ENCODE measurements around the gene APPL2. TPM values are rescaled to one million over a fixed set of nuclear protein-coding genes. Genes with fewer than 3 reads are reported as not detected.
A peak's percentile ranks its signal among the peaks of the same experiment; 100 is the strongest.

The APPL2 gene
- polyA plus RNA-seq, 2 of the 4 experiments (the other 2 are of a cell fraction): 24.1 to 62.6 TPM

GRCh38 chr12:105220929-105221290 is 15.1 kb downstream of the APPL2 start (continued):
- TF ChIP-seq RNF2 (IDR thresholded peaks at IDR 0.05; ENCODE audit: borderline replicate concordance, low read depth) (no peak), CHD4 (IDR thresholded peaks at IDR 0.05; ENCODE audit: borderline replicate concordance) (no peak), NR3C1 (IDR thresholded peaks at IDR 0.05) (no peak)

DNA sequence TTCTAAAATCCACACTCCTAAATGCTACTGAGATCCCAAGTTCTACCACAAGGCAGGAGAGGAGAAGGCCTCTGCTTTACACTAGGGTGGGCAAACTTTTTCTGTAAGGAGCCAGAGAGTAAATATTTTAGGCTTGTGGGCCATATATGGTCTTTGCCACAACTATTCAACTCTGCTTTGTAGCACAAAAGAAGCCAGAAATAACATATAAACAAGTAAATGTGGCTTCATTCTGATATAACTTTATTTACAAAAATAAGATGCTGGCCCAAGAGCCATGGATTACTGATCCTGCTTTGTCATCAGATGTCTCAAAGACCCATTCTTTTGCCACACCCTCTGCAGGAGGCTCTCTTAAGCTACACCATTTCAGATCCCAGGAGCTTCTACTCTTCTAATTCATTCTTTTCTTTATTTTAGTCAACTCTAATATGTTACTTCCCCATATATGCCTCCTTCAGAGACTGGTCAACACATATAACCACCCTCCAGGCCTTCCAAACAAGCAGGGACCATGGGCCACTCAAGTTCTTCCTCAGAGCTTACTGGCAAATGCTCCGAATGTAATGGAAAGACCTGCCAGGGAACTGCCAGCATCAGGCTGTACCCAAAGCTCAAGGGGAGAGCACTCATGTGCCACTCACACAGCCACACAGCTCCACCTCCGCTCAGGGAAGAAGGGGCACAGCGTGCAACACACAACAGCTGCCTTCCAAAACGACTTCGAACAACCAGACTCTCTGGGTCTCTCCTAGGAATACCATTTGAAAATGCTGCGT is 15.6 kb downstream of the APPL2 start:
- ChIA-PET CTCF (interaction anchor here (0.6 to 9.6 kb wide), 5 partner anchors 9 to 930 kb away, joined by 3 to 44 read pairs (median 3); partner anchors contain the start of gene APPL2), POLR2A (interaction anchor here (1.2 kb wide), 1 partner anchor 16 kb away, joined by 5 read pairs; the partner anchor contains the start of gene APPL2)
- ATAC-seq: no peak
- 95% methylated on average over 6 of the region's 6 CpGs for WGBS (ENCODE audit: missing lambda C conversion rate)
- no peak for FAIRE-seq
- no peak overlapping the region for H3K4me3 ChIP-seq
- DNase-seq (ENCODE audit: low read depth in 1 of 2, low spot score in 1 of 2): no peak
- no peaks in the 10 kb centered on the region for H3K9me3 ChIP-seq
- no peaks in the 10 kb centered on the region for H3K4me1 ChIP-seq
- H3K27ac ChIP-seq: no peak overlapping the region
- TF ChIP-seq TP53 (CRISPR knock-in tag; IDR thresholded peaks at IDR 0.05) (no peak), HEYL (CRISPR knock-in tag; IDR thresholded peaks at IDR 0.05) (no peak), BCL3 (IDR thresholded peaks at IDR 0.05) (no peak)
- H3K4me2 ChIP-seq: no peak overlapping the region

- ATAC-seq (no peak), FAIRE-seq (no peak), DNase-seq (ENCODE audit: low read depth in 1 of 2, low spot score in 1 of 2) (no peak)
- ChIA-PET CTCF (interaction anchor here (9.6 kb wide), 1 partner anchor 15 kb away, joined by 44 read pairs; the partner anchor contains the start of gene APPL2), POLR2A (no interaction called here)
- no peak overlapping the region for H3K27ac ChIP-seq
- peaks cover 6% of the 10 kb centered on the region; the same call in 1 of the 3 replicates for H3K4me1 ChIP-seq
- TF ChIP-seq ATOH8 (CRISPR knock-in tag; IDR thresholded peaks at IDR 0.05; ENCODE audit: low read depth) (no peak), HOXB13 (CRISPR knock-in tag; IDR thresholded peaks at IDR 0.05; ENCODE audit: low read depth) (no peak), EP300 (IDR thresholded peaks at IDR 0.05) (no peak), CHD2 (IDR thresholded peaks at IDR 0.05; ENCODE audit: low read length, partially characterized antibody) (no peak), PBX3 (IDR thresholded peaks at IDR 0.05) (no peak), PHF8 (IDR thresholded peaks at IDR 0.05; ENCODE audit: borderline replicate concordance, low read depth) (no peak)
- no peak overlapping the region for H3K4me2 ChIP-seq
- no peak overlapping the region for H3K4me3 ChIP-seq
- no peaks in the 10 kb centered on the region for H3K9me3 ChIP-seq
- 77% methylated on average over 4 of the region's 4 CpGs for WGBS (ENCODE audit: missing lambda C conversion rate)
Measured at GRCh38 chr12:105219261-105220028, 16.5 kb downstream of the APPL2 start.

- ATAC-seq (0 out of 6 replicates have a peak, but pooled peaks of 1 of the 2 experiments have one; percentile 8), FAIRE-seq (no peak), DNase-seq (ENCODE audit: low read depth in 1 of 2, low spot score in 1 of 2) (no peak)
- POLR2A ChIA-PET: no interaction called here
- H3K4me1 ChIP-seq: peaks cover 6% of the 10 kb centered on the region; the same call in 1 of the 3 replicates
- H3K4me3 ChIP-seq: no peak overlapping the region
- CTCF ChIA-PET: interaction anchor here (1.1 to 9.6 kb wide), 2 partner anchors 16 to 153 kb away, joined by 3 to 44 read pairs; partner anchors contain the start of gene APPL2
- H3K27ac ChIP-seq: no peak overlapping the region
- 79% methylated on average over 7 of the region's 7 CpGs for WGBS (ENCODE audit: missing lambda C conversion rate)
- H3K4me2 ChIP-seq: no peak overlapping the region
- H3K9me3 ChIP-seq: no peaks in the 10 kb centered on the region
- TF ChIP-seq FOSL2 (IDR thresholded peaks at IDR 0.05): no peak
- TF ChIP-seq FOSL2 (CRISPR knock-in tag; IDR thresholded peaks at IDR 0.05): no peak
- no peak for TF ChIP-seq MAFK (IDR thresholded peaks at IDR 0.05; ENCODE audit: partially characterized antibody)
- no peak for TF ChIP-seq RFX5 (IDR thresholded peaks at IDR 0.05)
- TF ChIP-seq, protein P1, sequence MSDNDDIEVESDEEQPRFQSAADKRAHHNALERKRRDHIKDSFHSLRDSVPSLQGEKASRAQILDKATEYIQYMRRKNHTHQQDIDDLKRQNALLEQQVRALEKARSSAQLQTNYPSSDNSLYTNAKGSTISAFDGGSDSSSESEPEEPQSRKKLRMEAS (IDR thresholded peaks at IDR 0.05): no peak
- no peak for TF ChIP-seq BCL3 (IDR thresholded peaks at IDR 0.05)
- TF ChIP-seq JUN (IDR thresholded peaks at IDR 0.05): no peak
- no peak for TF ChIP-seq EHF (CRISPR knock-in tag; IDR thresholded peaks at IDR 0.05)
- TF ChIP-seq, protein P2, sequence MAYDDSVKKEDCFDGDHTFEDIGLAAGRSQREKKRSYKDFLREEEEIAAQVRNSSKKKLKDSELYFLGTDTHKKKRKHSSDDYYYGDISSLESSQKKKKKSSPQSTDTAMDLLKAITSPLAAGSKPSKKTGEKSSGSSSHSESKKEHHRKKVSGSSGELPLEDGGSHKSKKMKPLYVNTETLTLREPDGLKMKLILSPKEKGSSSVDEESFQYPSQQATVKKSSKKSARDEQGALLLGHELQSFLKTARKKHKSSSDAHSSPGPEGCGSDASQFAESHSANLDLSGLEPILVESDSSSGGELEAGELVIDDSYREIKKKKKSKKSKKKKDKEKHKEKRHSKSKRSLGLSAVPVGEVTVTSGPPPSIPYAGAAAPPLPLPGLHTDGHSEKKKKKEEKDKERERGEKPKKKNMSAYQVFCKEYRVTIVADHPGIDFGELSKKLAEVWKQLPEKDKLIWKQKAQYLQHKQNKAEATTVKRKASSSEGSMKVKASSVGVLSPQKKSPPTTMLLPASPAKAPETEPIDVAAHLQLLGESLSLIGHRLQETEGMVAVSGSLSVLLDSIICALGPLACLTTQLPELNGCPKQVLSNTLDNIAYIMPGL (CRISPR knock-in tag; IDR thresholded peaks at IDR 0.05; ENCODE audit: borderline replicate concordance): no peak
- no peak for TF ChIP-seq RARB (CRISPR knock-in tag; IDR thresholded peaks at IDR 0.05)
- no peak for TF ChIP-seq PHF8 (IDR thresholded peaks at IDR 0.05; ENCODE audit: borderline replicate concordance, low read depth)
- TF ChIP-seq KDM5A (IDR thresholded peaks at IDR 0.05): no peak
- TF ChIP-seq ZC3H11A (IDR thresholded peaks at IDR 0.05): no peak
- TF ChIP-seq SREBF2 (IDR thresholded peaks at IDR 0.05): no peak
Measured at GRCh38 chr12:105218434-105218833, 17.5 kb downstream of the APPL2 start.

Data from A549 (cell line).